ENCODE measurements around the gene PNPLA1.

PNPLA1 gene

DNA sequence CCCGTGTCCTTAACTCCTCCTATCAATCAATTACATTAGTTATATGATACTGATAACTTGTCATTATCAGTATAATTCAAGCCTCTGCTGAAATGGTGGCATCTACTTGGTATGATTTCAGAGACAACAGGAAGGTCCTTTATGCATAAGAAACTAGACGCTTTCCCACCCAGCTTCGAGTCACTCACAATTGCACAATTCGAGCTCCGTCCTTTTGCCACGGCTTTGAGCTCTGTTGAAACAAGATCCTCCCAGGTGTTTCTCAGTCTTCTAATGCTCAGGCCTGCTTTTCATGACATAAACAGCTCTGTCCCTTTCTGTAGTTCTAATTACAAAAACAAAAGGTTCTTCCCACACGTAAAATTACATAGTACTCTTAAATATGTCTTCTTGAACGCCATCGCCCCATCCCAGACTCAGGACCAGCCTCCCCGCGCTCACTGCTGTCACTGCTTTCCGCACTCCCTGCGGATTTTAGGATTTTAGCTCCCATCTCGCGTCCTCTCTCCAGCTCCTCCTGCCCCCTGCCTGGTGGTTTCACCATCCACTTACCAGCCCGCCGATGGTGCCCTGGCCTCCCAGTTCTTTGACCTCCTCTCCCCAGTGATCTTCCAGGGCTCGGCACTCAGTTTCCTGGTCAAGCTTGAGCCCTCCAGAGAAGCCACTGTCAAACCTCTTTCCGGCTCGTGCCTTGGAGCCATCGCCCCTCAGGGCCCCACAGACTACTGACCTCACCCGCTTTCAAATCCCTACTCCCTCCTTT lies 23.2 kb upstream of the PNPLA1 start:
- no peak for DNase-seq
- ATAC-seq = no peak

DNA sequence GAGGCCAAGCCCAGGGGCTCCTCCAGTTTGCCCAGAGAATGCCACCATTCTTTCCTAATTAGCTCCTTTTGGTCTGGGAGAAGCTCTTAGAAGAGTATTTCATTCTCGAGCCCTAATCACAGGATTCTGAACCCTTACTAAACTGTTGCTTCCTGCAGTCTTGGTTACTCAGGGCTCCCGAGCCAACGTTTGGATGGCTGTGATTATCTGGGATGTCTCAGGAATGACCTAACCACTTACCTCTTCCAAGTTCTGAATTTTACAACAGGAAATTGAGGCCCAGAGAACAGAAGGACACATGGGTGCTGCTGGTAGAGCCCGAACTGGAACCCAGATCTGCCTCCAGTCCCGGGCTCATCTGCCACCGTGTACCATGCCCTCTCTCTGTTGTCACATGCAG lies 22.2 kb upstream of the PNPLA1 start:
- ATAC-seq = no peak
- DNase-seq = no peak

DNA sequence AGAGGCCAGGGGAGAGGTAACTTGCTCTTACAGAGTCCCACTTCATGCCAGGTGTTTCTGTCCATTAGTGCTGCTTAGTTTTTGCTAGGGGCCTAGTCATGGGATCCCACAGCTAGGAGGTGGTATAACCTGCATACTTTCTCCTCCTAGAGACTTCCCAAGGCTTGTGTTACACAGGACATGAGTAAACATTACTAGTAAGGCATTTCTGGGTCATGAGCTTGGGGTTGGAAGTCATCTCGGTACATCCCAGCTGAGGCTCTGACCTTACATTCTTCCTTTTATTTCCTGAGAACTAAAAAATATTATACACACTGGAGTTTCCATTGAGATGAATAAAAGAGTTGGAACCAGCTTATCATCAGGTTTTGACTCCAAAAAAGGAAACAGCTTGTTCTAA lies 20.9 kb upstream of the PNPLA1 start:
- DNase-seq = no peak
- no peak for ATAC-seq

DNA sequence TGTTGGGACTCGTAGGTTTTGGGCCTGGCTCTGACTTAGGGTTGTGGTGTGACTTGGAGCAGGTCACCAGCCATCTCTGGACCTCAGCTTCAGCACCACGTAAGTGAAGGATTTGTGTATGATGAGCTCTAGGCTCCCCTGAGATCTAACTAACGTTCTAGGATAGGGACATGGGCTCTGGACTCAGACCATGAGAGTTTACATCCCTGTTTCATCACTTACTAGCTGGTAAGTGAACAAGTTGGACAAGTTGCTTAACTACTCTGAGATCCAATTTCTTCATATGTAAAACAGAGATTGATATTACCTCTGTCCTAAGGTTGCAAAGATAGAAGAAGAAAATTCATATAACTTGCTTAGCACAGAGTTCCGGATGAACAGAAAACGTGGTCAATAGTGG lies 20.3 kb upstream of the PNPLA1 start:
- no peak for DNase-seq
- ATAC-seq = no peak

DNA sequence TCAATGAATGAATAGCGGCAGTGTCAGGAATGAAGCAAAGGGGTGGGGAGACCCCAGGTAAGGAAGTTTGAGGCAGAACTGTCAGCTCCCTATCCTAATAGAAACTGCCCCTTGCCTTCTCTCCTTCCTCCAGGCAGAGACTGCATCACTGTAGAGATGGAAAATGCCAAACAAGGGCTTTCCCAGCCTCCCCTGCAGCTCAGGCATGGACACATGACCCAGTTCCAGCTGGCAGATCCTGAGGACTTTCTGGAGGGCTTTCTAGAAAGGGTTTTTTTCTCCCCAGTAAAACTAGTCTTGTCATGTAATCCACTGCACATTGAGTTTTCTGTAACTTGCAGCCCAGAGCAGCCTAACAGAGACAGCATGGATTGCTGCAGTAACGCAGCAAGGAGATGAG lies 17.9 kb upstream of the PNPLA1 start:
- no peak for ATAC-seq

GRCh38 chr6:36263390-36264000 lies 6.4 kb upstream of the PNPLA1 start:
- DNase-seq (no peak), ATAC-seq (no peak)

More for the DNA sequence above, 17.9 kb upstream of the PNPLA1 start:
- no peak for DNase-seq

GRCh38 chr6:36265744-36266143 lies 4.1 kb upstream of the PNPLA1 start:
- ATAC-seq (no peak), DNase-seq (no peak)

DNA sequence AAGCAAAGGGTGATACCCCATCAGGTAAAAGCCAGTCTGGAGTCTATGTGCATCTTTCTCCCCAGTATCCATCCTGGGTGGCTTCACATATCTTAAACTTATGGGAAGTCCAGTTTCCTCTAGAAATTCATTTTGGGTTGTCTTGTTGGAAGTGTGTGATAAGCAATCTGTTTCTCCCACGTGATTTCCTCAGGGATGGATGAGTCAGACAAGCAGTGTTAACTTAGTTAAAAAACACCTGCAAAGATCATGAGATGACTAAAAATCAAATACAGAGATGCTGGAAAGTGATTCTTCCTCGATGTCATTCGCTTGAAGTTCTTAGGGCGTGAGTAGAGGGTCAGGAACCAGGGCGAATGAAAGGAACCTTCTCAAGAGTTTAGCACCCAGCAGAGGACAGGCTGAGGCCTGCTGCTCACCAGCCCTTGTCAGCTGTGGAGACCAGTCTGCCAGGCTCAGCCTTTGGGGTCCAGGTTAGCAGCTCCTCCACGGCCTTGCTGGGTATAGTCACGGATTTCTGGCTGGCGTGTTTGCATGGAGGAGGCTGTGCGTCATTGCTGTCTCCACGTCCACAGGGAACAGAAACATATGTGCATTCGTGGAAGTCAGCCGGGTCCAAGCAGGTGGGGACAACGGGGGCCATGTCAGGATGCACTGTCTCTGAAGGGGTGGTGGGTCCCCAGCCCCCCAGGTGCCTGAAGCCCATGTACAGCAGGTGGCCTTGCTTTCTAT lies 2.8 kb upstream of the PNPLA1 start:
- ATAC-seq = no peak

DNA sequence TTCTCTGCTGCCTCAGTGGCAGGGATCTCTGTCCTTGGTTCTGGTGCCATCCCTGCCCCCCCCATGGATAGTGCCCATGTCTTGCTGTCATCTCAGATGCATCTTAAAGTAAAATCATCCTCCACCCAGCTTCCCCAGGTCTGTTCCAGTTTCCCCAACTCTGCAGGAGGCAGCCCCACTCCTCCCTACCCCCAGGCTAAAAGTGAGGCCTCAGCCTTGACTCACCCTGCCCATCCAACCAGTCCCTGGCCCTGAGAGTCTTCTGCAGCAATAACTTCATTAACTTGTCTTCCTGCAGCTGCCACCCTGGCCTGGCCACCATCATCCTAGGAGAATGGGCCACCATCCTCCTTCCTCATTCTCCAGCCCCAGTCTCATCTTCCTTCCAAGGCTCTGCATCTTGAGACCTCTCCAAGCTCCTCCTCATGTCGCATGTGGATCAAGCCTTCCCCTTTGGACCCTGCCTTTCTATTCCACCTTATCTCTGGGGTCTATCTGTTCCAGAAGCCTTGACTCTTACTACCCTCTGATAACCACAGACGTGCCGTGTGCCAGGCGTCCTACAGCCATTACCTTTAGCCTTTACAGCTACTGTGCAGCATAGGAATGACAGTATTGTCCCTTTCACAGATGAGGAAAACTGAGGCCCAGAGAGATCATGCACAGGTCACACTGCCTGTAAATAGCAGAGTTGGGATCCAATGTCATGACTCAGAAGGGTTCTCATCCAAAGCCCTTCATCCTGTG lies 2.0 kb upstream of the PNPLA1 start:
- no peak for ATAC-seq
- no peak for DNase-seq

More for the DNA sequence above, 2.8 kb upstream of the PNPLA1 start:
- no peak for DNase-seq

DNA sequence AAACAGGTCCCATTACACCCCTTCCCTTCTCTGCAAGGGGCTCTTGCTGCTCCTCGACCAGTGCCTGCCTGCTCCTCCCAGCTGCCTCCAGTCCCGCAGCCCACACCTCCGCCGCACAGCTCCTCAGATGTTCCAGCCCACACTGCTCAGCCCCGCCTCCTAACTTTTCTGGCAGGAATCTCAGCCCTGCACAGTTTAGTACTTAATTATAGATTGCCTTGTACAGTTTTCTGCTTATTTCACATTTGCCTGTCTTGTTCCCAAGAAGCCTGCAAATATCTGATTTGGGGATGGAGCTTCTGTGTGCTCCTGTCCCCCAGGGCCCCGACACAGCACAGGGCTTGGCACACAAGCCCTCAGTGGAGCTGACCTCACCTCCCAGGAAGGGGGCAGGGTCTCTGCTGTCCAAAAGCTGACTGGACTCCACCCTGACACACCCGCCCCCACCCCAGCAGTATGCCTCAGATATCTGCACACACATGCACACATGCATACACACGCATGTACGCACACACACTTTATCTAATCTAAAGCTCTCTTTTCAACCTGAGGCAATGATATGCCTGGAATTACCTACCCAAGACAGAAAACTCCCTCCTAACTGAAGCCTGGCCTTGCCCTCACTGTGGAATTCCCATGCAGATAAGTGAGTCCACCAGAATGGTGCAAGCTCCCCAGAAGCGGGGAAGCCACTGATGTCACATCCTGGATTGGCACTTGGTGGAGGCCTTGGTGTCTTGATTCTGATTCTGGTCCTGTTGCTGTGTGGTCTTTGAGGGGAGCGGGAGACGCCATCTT lies 1.2 kb upstream of the PNPLA1 start:
- DNase-seq (no peak), ATAC-seq (no peak)

- ATAC-seq (no peak), DNase-seq (no peak)
These were observed 2.4 kb downstream of the PNPLA1 start for GRCh38 chr6:36272234-36272633.

DNA sequence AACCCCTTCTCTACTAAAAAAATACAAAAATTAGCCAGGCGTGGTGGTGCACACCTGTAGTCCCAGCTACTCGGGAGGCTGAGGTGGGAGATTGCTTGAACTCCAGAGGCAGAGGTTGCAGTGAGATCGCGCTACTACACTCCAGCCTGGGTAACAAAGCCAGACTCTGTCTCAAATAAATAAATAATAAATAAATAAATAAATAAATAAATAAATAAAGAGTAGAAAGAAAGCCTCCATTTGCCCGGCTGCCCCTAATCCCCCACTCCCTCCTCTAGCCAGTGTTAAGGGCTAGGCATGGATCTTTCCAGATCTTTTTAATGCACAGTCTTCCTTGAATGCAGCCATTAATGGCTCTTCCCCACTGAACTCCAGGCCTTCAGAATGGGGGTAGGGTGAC lies 3.2 kb downstream of the PNPLA1 start:
- DNase-seq (no peak), ATAC-seq (no peak)

- no peak for ATAC-seq
- DNase-seq = no peak
These were observed 4.1 kb downstream of the PNPLA1 start for GRCh38 chr6:36273802-36274514.

DNA sequence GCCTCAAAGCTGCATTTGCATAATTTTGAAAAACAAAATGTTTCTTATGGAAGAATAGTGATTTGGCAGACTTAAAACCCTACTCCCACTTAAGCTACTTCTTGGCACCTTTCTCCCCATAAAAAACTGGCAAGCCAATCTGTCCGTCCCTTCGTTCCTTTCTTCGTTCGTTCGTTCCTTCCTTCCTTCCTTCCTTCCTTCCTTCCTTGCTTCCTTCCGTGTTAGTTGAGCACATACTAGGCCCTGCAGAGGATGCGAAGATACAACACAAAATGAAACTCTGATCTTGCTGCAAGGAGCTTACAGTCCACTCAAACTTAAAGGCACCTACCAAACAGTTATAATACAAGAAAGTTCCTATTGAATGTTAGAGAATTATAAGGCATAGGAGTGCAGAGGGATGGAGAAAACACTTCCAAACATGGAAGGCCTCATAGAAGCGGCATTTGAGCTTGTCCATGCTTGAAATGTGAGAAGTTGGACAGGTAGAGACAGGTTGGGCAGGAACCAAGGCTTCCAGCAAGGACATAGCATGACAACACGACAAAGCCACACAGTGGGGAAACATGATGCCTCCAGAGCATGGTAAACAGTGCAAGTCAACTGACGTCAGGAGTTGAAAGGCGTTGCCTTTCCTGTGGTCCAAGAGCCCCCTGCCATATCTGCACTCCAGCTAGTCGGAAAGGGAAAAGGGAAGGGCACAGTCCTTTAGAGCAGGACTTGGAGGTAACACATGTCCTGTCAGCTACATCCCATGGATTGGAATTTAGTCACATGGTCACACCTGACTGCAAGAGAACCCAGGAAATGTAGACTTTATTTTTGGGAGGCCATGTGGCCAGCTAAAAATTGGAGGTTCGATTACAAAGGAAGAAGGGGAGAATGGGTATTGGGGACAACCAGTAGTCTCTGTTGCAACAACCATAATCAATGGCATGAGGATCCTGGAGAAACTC lies 7.0 kb downstream of the PNPLA1 start:
- ATAC-seq (no peak), DNase-seq (no peak)

- no peak for DNase-seq
- ATAC-seq = no peak
These were observed 8.1 kb downstream of the PNPLA1 start for GRCh38 chr6:36277946-36278470.

GRCh38 chr6:36280467-36280866 lies 10.6 kb downstream of the PNPLA1 start:
- no peak for DNase-seq

DNA sequence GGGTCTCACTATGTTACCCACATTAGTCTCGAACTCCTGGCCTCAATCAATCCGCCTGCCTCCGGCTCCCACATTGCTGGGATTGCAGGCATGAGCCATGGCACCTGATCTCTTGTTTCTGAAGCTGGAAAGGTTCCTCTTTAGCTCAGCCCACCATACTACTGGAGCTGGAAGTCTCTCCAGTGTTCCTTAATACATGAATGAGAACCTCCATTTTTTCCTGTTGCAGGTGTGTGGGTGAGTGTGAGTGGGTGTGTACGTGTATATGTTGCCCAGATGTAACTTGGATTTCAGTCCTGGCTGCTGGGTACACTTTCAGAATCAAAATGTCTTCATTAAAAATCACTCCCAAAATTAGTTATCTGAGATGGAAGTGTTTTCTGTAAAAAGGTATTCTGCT lies 11.1 kb downstream of the PNPLA1 start:
- no peak for ATAC-seq

More at GRCh38 chr6:36280467-36280866, 10.6 kb downstream of the PNPLA1 start:
- no peak for ATAC-seq

GRCh38 chr6:36283608-36284007 lies 13.7 kb downstream of the PNPLA1 start:
- ATAC-seq (no peak), DNase-seq (no peak)

More for the DNA sequence above, 11.1 kb downstream of the PNPLA1 start:
- DNase-seq = no peak

DNA sequence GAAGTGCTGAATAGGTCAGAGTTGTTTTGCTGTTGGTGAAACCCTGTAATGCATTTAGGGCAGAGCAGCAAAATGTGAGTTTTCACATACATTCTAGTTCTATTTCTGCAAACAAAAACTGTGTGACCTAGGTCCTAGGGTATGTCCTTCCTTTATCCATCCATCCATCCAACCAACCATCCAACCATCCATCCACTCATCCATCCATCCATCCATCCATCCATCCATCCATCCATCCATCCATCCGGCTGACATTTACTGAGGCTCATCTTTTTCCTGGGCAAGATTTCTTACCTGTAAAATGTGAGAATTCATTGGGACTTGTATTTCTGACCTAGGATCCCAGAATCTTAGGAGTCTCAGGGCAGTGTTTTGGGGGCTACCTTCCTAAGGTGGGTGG lies 14.5 kb downstream of the PNPLA1 start:
- ATAC-seq = no peak

More for the DNA sequence above, 14.5 kb downstream of the PNPLA1 start:
- no peak for DNase-seq

All from stimulated activated naive CD8-positive, alpha-beta T cell treated with anti-CD3 and anti-CD28 coated beads, Interleukin-15, Interleukin-2, amounts not matched to agents 100 U/mL and 50 U/mL, for 24 hours (primary cell).